Tibial nerve (tissue), 4 donors: ENCODE measurements around the gene TP53AIP1. TPM values are rescaled to one million over a fixed set of nuclear protein-coding genes. Genes with fewer than 3 reads are reported as not detected.
A peak's percentile ranks its signal among the peaks of the same experiment; 100 is the strongest.

Experiments
- DNase-seq, 2 donors: peaks; one replicate each; pipeline ENCODE4 v3.0.0-alpha.2; 2019; ENCODE audit warnings: low spot score in 2 of 2
- H3K27ac ChIP-seq, 4 donors: fragments of 200-600 bp; sonication (generic) in 3 of 4; one replicate each; pipeline ENCODE4 v1.5.1; 2017 to 2019; ENCODE audit warnings: mild to moderate bottlenecking in 1 of 4
- H3K27me3 ChIP-seq, 2 donors: fragments of 200-600 bp; sonication (generic) in 1 of 2; one replicate each; pipeline versions ENCODE4 v1.5.1 to v1.6.0; 2017 to 2019
- H3K36me3 ChIP-seq, 3 donors: fragments of 200-600 bp; sonication (generic); one replicate each; pipeline ENCODE4 v1.5.1; 2018 to 2019
- H3K4me1 ChIP-seq, 4 donors: fragments of 200-600 bp; sonication (generic) in 3 of 4; one replicate each; pipeline ENCODE4 v1.5.1; 2017 to 2019
- H3K4me3 ChIP-seq, 4 donors: fragments of 200-600 bp; sonication (generic) in 3 of 4; one replicate each; pipeline ENCODE4 v1.5.1; 2017 to 2019; ENCODE audit warnings: mild to moderate bottlenecking in 1 of 4, moderate library complexity in 1 of 4
- H3K9me3 ChIP-seq, 4 donors: fragments of 200-600 bp; sonication (generic) in 3 of 4; one replicate each; pipeline ENCODE4 v1.5.1; 2017 to 2019
- CTCF ChIP-seq, 5 experiments: fragments of 200-600 bp in 3 of 5; fragments of 450-650 bp in 2 of 5; sonication (generic) in 3 of 5; IDR thresholded peaks; one replicate each; pipeline ENCODE4 v1.5.1; 2016 to 2019; ENCODE audit warnings: antibody characterized with exemption in 5 of 5, mild to moderate bottlenecking in 3 of 5, moderate library complexity in 2 of 5
- EP300 ChIP-seq, 2 donors: sonication (generic); formaldehyde crosslinking; IDR thresholded peaks; one replicate each; pipeline ENCODE4 v1.6.1; 2017; ENCODE audit warnings: antibody characterized with exemption in 2 of 2, mild to moderate bottlenecking in 1 of 2
- POLR2A ChIP-seq, 2 donors: fragments of 450-650 bp; IDR thresholded peaks; one replicate each; pipeline ENCODE4 v1.6.1; 2017; ENCODE audit warnings: antibody characterized with exemption in 2 of 2, mild to moderate bottlenecking in 2 of 2, moderate library complexity in 2 of 2
- WGBS, 2 donors: methylation state at CpG; one replicate each; pipeline ENCODE4 v1.1.5; 2018; 5-methylcytosine and 5-hydroxymethylcytosine counted together
- total RNA-seq, 4 donors: library from RNA; depleted of rRNA; stranded (reverse); fragments of >200 nt; gene quantifications; one replicate each; pipeline ENCODE4 v1.1.0, GENCODE V29; 2016

The TP53AIP1 gene
- total RNA-seq, 4 donors from 2014 or later = not detected

- 92 to 97% methylated on average over 17 to 18 of the region's 18 CpGs for WGBS, 2 donors
- TF ChIP-seq POLR2A (IDR thresholded peaks at IDR 0.05) (no peak), CTCF (IDR thresholded peaks at IDR 0.05) (no peak), EP300 (IDR thresholded peaks at IDR 0.05) (no peak)
- Histone ChIP-seq H3K4me1 (peaks cover 0 to under 1% (median 0%) of the 10 kb centered on the region in 4 donors), H3K27ac (no peak overlapping the region), H3K4me3 (no peak overlapping the region), H3K27me3 (peaks cover 0 to 9% of the 10 kb centered on the region in 2 donors), H3K36me3 (no peaks in the 10 kb centered on the region), H3K9me3 (no peaks in the 10 kb centered on the region)
- no peak for DNase-seq
Observed at GRCh38 chr11:128911701-128912100, 31.0 kb downstream of the TP53AIP1 start.

- DNase-seq = no peak
- Histone ChIP-seq H3K4me3 (no peak overlapping the region), H3K4me1 (peaks cover 0 to 3% (median 1%) of the 10 kb centered on the region in 4 donors), H3K9me3 (no peaks in the 10 kb centered on the region), H3K36me3 (no peaks in the 10 kb centered on the region), H3K27me3 (peaks cover 0 to 14% of the 10 kb centered on the region in 2 donors), H3K27ac (no peak overlapping the region)
- TF ChIP-seq CTCF (IDR thresholded peaks at IDR 0.05) (no peak), EP300 (IDR thresholded peaks at IDR 0.05) (no peak), POLR2A (IDR thresholded peaks at IDR 0.05) (no peak)
- 97 to 98% methylated on average over 17 of the region's 17 CpGs for WGBS, 2 donors
Observed at GRCh38 chr11:128911239-128911638, 31.4 kb downstream of the TP53AIP1 start.

GRCh38 chr11:128910576-128910975, 32.1 kb downstream of the TP53AIP1 start:
- H3K27ac ChIP-seq = no peak overlapping the region
- no peak for TF ChIP-seq POLR2A (IDR thresholded peaks at IDR 0.05)
- no peak for TF ChIP-seq EP300 (IDR thresholded peaks at IDR 0.05)
- TF ChIP-seq CTCF (IDR thresholded peaks at IDR 0.05) = no peak
- DNase-seq = no peak
- no peaks in the 10 kb centered on the region for H3K9me3 ChIP-seq
- H3K4me1 ChIP-seq = peaks cover 0 to 9% (median 3%) of the 10 kb centered on the region in 4 donors
- no peak overlapping the region for H3K4me3 ChIP-seq
- no peaks in the 10 kb centered on the region for H3K36me3 ChIP-seq
- H3K27me3 ChIP-seq = peaks cover 0 to 21% of the 10 kb centered on the region in 2 donors
- 59 to 64% methylated on average over 3 of the region's 3 CpGs for WGBS, 2 donors

- no peak for DNase-seq
- H3K9me3 ChIP-seq = no peaks in the 10 kb centered on the region
- H3K36me3 ChIP-seq = no peaks in the 10 kb centered on the region
- no peak overlapping the region for H3K4me3 ChIP-seq
- peaks cover 0 to 29% of the 10 kb centered on the region in 2 donors for H3K27me3 ChIP-seq
- H3K4me1 ChIP-seq = peaks cover 0 to 19% (median 10%) of the 10 kb centered on the region in 4 donors
- no peak for TF ChIP-seq CTCF (IDR thresholded peaks at IDR 0.05)
- TF ChIP-seq POLR2A (IDR thresholded peaks at IDR 0.05) = no peak
- 82 to 86% methylated on average over 8 of the region's 8 CpGs for WGBS, 2 donors
- no peak overlapping the region for H3K27ac ChIP-seq
Observed at GRCh38 chr11:128909438-128910125, 33.1 kb downstream of the TP53AIP1 start.

- peak in 1 of 2 donors; percentile 54 for DNase-seq
Observed at GRCh38 chr11:128908391-128909246, 34.1 kb downstream of the TP53AIP1 start.

More at GRCh38 chr11:128908391-128909246, 34.1 kb downstream of the TP53AIP1 start:
- H3K4me1 ChIP-seq = peaks cover 0 to 27% (median 13%) of the 10 kb centered on the region in 4 donors
- H3K9me3 ChIP-seq = no peaks in the 10 kb centered on the region
- H3K36me3 ChIP-seq = no peaks in the 10 kb centered on the region
- peak overlapping the region in 1 of 4 donors; percentile 23 for H3K27ac ChIP-seq
- no peak overlapping the region for H3K4me3 ChIP-seq
- H3K27me3 ChIP-seq = peaks cover 0 to 33% of the 10 kb centered on the region in 2 donors
- 49 to 57% methylated on average over 12 of the region's 12 CpGs for WGBS, 2 donors
- TF ChIP-seq POLR2A (IDR thresholded peaks at IDR 0.05) = no peak
- TF ChIP-seq EP300 (IDR thresholded peaks at IDR 0.05) = peak in 1 of 2 donors; percentile 46
